Fibroblast of lung (primary cell): ENCODE measurements around the gene LPCAT3.

Source experiments
- CTCF ChIP-seq, 2 donors: IDR thresholded peaks in 1 of 2; conservative IDR thresholded peaks in 1 of 2; 1 replicate in 1 of 2; 2 replicates in 1 of 2; pipeline ENCODE4 v1.5.1; 2011 to 2012; ENCODE audit warnings: low read length in 2 of 2, control low read depth in 1 of 2, inconsistent platforms in 1 of 2, low read depth in 1 of 2, mild to moderate bottlenecking in 1 of 2
- EZH2 ChIP-seq: IDR thresholded peaks from 2 replicates; pipeline ENCODE4 v1.5.1; 2012; ENCODE audit warnings: low read length, control low read depth, mild to moderate bottlenecking; ENCODE audit errors: missing control alignments

- no peak for TF ChIP-seq CTCF (conservative IDR thresholded peaks at IDR 0.05 in 1 of 2, IDR thresholded peaks at IDR 0.05 in 1 of 2; ENCODE audit: low read depth in 1 of 2, low read length in 2 of 2)
- no peak for TF ChIP-seq EZH2
These were observed 59.0 kb downstream of the LPCAT3 start for GRCh38 chr12:6959058-6959804.
